ENCODE results near the gene CACNB1. TPM values are rescaled to one million over a fixed set of nuclear protein-coding genes. Genes with fewer than 3 reads are reported as not detected.

The CACNB1 gene
- polyA plus RNA-seq, 1 donor from 2014 or later = 18.9 TPM

GRCh38 chr17:39145143-39145542, 52.3 kb downstream of the CACNB1 start:
- Histone ChIP-seq H3K27ac (ENCODE audit: low read length) (no peak overlapping the region), H3K9me3 (ENCODE audit: low read length) (no peaks in the 10 kb centered on the region), H4K20me1 (ENCODE audit: insufficient read depth) (no peaks in the 10 kb centered on the region), H3K9ac (ENCODE audit: low read length) (no peak overlapping the region), H3K36me3 (ENCODE audit: insufficient read depth, low read length) (no peaks in the 10 kb centered on the region), H3K4me2 (ENCODE audit: low read length) (no peak overlapping the region), H3K4me3 (ENCODE audit: low read length) (no peak overlapping the region), H3K79me2 (replicated peaks; ENCODE audit: insufficient read depth, low read length) (no peaks in the 10 kb centered on the region), H3K9me2 (ENCODE audit: insufficient read depth, low read length) (no peaks in the 10 kb centered on the region), H3K27me3 (ENCODE audit: insufficient read depth, low read depth, low read length) (peaks cover 6% of the 10 kb centered on the region), H2AFZ (ENCODE audit: low read depth, low read length) (no peak overlapping the region), H3F3A (ENCODE audit: insufficient read depth, low read length, poor library complexity, severe bottlenecking) (no peaks in the 10 kb centered on the region)
- TF ChIP-seq REST (IDR thresholded peaks at IDR 0.05; ENCODE audit: borderline replicate concordance) (no peak), EZH2 (IDR thresholded peaks at IDR 0.05; ENCODE audit: borderline replicate concordance, insufficient read depth, low read length, poor library complexity, severe bottlenecking) (no peak), EP300 (conservative IDR thresholded peaks at IDR 0.05; ENCODE audit: poor library complexity, severe bottlenecking) (no peak), MXI1 (conservative IDR thresholded peaks at IDR 0.05; ENCODE audit: poor library complexity, severe bottlenecking) (no peak), TAF1 (IDR thresholded peaks at IDR 0.05; ENCODE audit: low read depth) (no peak), RAD21 (conservative IDR thresholded peaks at IDR 0.05) (no peak)

GRCh38 chr17:39144416-39144840, 53.0 kb downstream of the CACNB1 start:
- no peaks in the 10 kb centered on the region for H4K20me1 ChIP-seq (ENCODE audit: insufficient read depth)
- H3K9me3 ChIP-seq (ENCODE audit: low read length) = no peaks in the 10 kb centered on the region
- H3K9ac ChIP-seq (ENCODE audit: low read length) = no peak overlapping the region
- H3K4me3 ChIP-seq (ENCODE audit: low read length) = no peak overlapping the region
- H3K79me2 ChIP-seq (replicated peaks; ENCODE audit: insufficient read depth, low read length) = no peaks in the 10 kb centered on the region
- TF ChIP-seq TAF1 (IDR thresholded peaks at IDR 0.05; ENCODE audit: low read depth) (no peak), POLR2AphosphoS5 (IDR thresholded peaks at IDR 0.05) (no peak), SMC3 (conservative IDR thresholded peaks at IDR 0.05; ENCODE audit: poor library complexity) (no peak), EP300 (conservative IDR thresholded peaks at IDR 0.05; ENCODE audit: poor library complexity, severe bottlenecking) (no peak), EZH2 (IDR thresholded peaks at IDR 0.05; ENCODE audit: borderline replicate concordance, insufficient read depth, low read length, poor library complexity, severe bottlenecking) (no peak), RAD21 (conservative IDR thresholded peaks at IDR 0.05) (no peak)
- no peaks in the 10 kb centered on the region for H3K27me3 ChIP-seq (ENCODE audit: insufficient read depth, low read depth, low read length)
- H3K36me3 ChIP-seq (ENCODE audit: insufficient read depth, low read length) = no peaks in the 10 kb centered on the region
- no peak overlapping the region for H2AFZ ChIP-seq (ENCODE audit: low read depth, low read length)
- no peaks in the 10 kb centered on the region for H3F3A ChIP-seq (ENCODE audit: insufficient read depth, low read length, poor library complexity, severe bottlenecking)
- no peak overlapping the region for H3K4me2 ChIP-seq (ENCODE audit: low read length)
- no peaks in the 10 kb centered on the region for H3K9me2 ChIP-seq (ENCODE audit: insufficient read depth, low read length)
- no peak overlapping the region for H3K27ac ChIP-seq (ENCODE audit: low read length)

- Histone ChIP-seq H3K36me3 (ENCODE audit: insufficient read depth, low read length) (no peaks in the 10 kb centered on the region), H3K27ac (ENCODE audit: low read length) (no peak overlapping the region), H3K9me2 (ENCODE audit: insufficient read depth, low read length) (no peaks in the 10 kb centered on the region), H3K79me2 (replicated peaks; ENCODE audit: insufficient read depth, low read length) (no peaks in the 10 kb centered on the region), H3K9me3 (ENCODE audit: low read length) (no peaks in the 10 kb centered on the region), H3K27me3 (ENCODE audit: insufficient read depth, low read depth, low read length) (no peaks in the 10 kb centered on the region), H2AFZ (ENCODE audit: low read depth, low read length) (no peak overlapping the region), H3F3A (ENCODE audit: insufficient read depth, low read length, poor library complexity, severe bottlenecking) (no peaks in the 10 kb centered on the region), H3K4me3 (ENCODE audit: low read length) (no peak overlapping the region), H4K20me1 (ENCODE audit: insufficient read depth) (no peaks in the 10 kb centered on the region), H3K9ac (ENCODE audit: low read length) (no peak overlapping the region), H3K4me2 (ENCODE audit: low read length) (no peak overlapping the region)
- TF ChIP-seq EP300 (conservative IDR thresholded peaks at IDR 0.05; ENCODE audit: poor library complexity, severe bottlenecking) (no peak), CTCF (IDR thresholded peaks at IDR 0.05; ENCODE audit: poor library complexity, severe bottlenecking) (no peak), TAF1 (IDR thresholded peaks at IDR 0.05; ENCODE audit: low read depth) (no peak)
Measured at GRCh38 chr17:39143552-39144093, 53.8 kb downstream of the CACNB1 start.
